H1 (cell line): ENCODE measurements around the gene DIP2C. TPM values are rescaled to one million over a fixed set of nuclear protein-coding genes. Genes with fewer than 3 reads are reported as not detected.

Experiments
- CTCF ChIA-PET: fragments of 300-600 bp; sonication (Branson Sonifier 250); formaldehyde crosslinking; loops from one replicate; lab custom pipeline; 2021; ENCODE audit not compliant: partially characterized antibody; lab: Charles Lee
- POLR2A ChIA-PET: fragments of 300-600 bp; sonication (Branson Sonifier 250); formaldehyde crosslinking; loops from one replicate; lab custom pipeline; 2021; ENCODE audit warnings: inconsistent platforms; ENCODE audit not compliant: partially characterized antibody; lab: Charles Lee
- DNase-seq, 2 experiments: peaks; one replicate each; pipeline versions ENCODE4 v3.0.0 to v3.0.0-alpha.2; 2010 to 2022; ENCODE audit warnings: low spot score in 2 of 2, low read depth in 1 of 2, mixed read lengths in 1 of 2
- FAIRE-seq: peaks from 2 replicates; lab custom pipeline; 2011; peaks lifted over from hg19 to GRCh38; lab: Jason Lieb, UNC
- H2AFZ ChIP-seq: 2 replicates; pipeline ENCODE4 v1.8.1; 2012; ENCODE audit warnings: low read length, inconsistent platforms
- H2AK5ac ChIP-seq: 2 replicates; pipeline ENCODE4 v1.6.1; 2013; ENCODE audit warnings: low read depth, low read length
- H2BK120ac ChIP-seq: replicated peaks from 2 replicates; pipeline ENCODE3; 2013; ENCODE audit warnings: low read depth, low read length, inconsistent platforms
- H2BK12ac ChIP-seq: 2 replicates; pipeline ENCODE4 v1.6.1; 2013; ENCODE audit warnings: low read depth, low read length
- H2BK15ac ChIP-seq: 2 replicates; pipeline ENCODE4 v1.6.1; 2013; ENCODE audit warnings: low read length
- H2BK20ac ChIP-seq: 2 replicates; pipeline ENCODE4 v1.6.1; 2013; ENCODE audit warnings: low read length
- H2BK5ac ChIP-seq: 2 replicates; pipeline ENCODE4 v1.6.1; 2013; ENCODE audit warnings: low read depth, low read length
- H3K14ac ChIP-seq: 2 replicates; pipeline ENCODE4 v1.6.1; 2013; ENCODE audit warnings: inconsistent platforms; ENCODE audit not compliant: insufficient read length
- H3K18ac ChIP-seq: 2 replicates; pipeline ENCODE4 v1.6.1; 2013; ENCODE audit warnings: low read length; ENCODE audit errors: extremely low read depth
- H3K23ac ChIP-seq: 2 replicates; pipeline ENCODE4 v1.6.1; 2013; ENCODE audit warnings: inconsistent platforms; ENCODE audit not compliant: insufficient read length
- H3K23me2 ChIP-seq: 2 replicates; pipeline ENCODE4 v1.6.1; 2013; ENCODE audit warnings: low read depth, low read length
- H3K27ac ChIP-seq: 2 replicates; pipeline ENCODE4 v1.6.1; 2011; ENCODE audit warnings: low read depth, low read length, inconsistent platforms
- H3K27me3 ChIP-seq, 4 experiments: replicated peaks in 1 of 4; 1 replicate in 1 of 4; 2 replicates in 3 of 4; pipeline versions ENCODE4 v1.6.1 to v1.8.1; 2011 to 2013; ENCODE audit warnings: low read length in 3 of 4, mild to moderate bottlenecking in 3 of 4, inconsistent platforms in 2 of 4, mixed read lengths in 2 of 4, moderate library complexity in 1 of 4; ENCODE audit not compliant: control insufficient read depth in 3 of 4, insufficient read depth in 3 of 4; ENCODE audit errors: extremely low read depth in 1 of 4
- H3K36me3 ChIP-seq, 4 experiments: 2 replicates each; pipeline versions ENCODE4 v1.6.1 to v1.8.1; 2011 to 2013; ENCODE audit warnings: mild to moderate bottlenecking in 4 of 4, low read length in 3 of 4, moderate library complexity in 2 of 4, control low read depth in 1 of 4, inconsistent platforms in 1 of 4; ENCODE audit not compliant: insufficient read depth in 4 of 4, control insufficient read depth in 2 of 4
- H3K4ac ChIP-seq: replicated peaks from 2 replicates; pipeline ENCODE3; 2013; ENCODE audit warnings: low read length, low read depth, mixed read lengths, inconsistent platforms; ENCODE audit not compliant: insufficient read length
- H3K4me1 ChIP-seq, 4 experiments: replicated peaks in 1 of 4; 1 replicate in 1 of 4; 2 replicates in 3 of 4; pipeline versions ENCODE4 v1.6.1 to v1.8.1; 2011 to 2013; ENCODE audit warnings: low read length in 3 of 4, inconsistent platforms in 2 of 4, mixed read lengths in 1 of 4; ENCODE audit not compliant: insufficient read depth in 4 of 4, control insufficient read depth in 3 of 4
- H3K4me2 ChIP-seq, 2 experiments: 2 replicates each; pipeline versions ENCODE4 v1.6.1 to v1.8.1; 2011 to 2013; ENCODE audit warnings: low read depth in 2 of 2, low read length in 2 of 2, control low read depth in 1 of 2, inconsistent platforms in 1 of 2, mild to moderate bottlenecking in 1 of 2; ENCODE audit not compliant: insufficient read depth in 1 of 2
- H3K4me3 ChIP-seq, 4 experiments: fragments of 200-600, 300-600 bp in 1 of 4; sonication (generic), shearing (Covaris generic), sonication (Bioruptor Twin) in 1 of 4; 2 replicates each; pipeline versions ENCODE4 v1.5.1 to v1.8.1; 2011 to 2016; ENCODE audit warnings: low read length in 4 of 4, low read depth in 3 of 4, control low read depth in 2 of 4, inconsistent platforms in 2 of 4, mild to moderate bottlenecking in 2 of 4, mixed read lengths in 1 of 4, moderate library complexity in 1 of 4; ENCODE audit not compliant: insufficient read depth in 2 of 4; ENCODE audit errors: extremely low read depth in 1 of 4
- H3K56ac ChIP-seq: replicated peaks from 2 replicates; pipeline ENCODE3; 2013; ENCODE audit warnings: low read depth, mild to moderate bottlenecking, mixed read lengths, low read length, inconsistent platforms; ENCODE audit not compliant: insufficient read length
- H3K79me1 ChIP-seq: 2 replicates; pipeline ENCODE4 v1.6.1; 2013; ENCODE audit warnings: low read depth, low read length, control low read depth
- H3K79me2 ChIP-seq, 2 experiments: 2 replicates each; pipeline versions ENCODE4 v1.6.1 to v1.8.1; 2012 to 2013; ENCODE audit warnings: low read length in 2 of 2, mild to moderate bottlenecking in 2 of 2, inconsistent platforms in 1 of 2; ENCODE audit not compliant: insufficient read depth in 2 of 2, control insufficient read depth in 1 of 2
- H3K9ac ChIP-seq, 4 experiments: replicated peaks in 1 of 4; 1 replicate in 1 of 4; 2 replicates in 3 of 4; pipeline versions ENCODE4 v1.6.1 to v1.8.1; 2011 to 2013; ENCODE audit warnings: low read depth in 3 of 4, low read length in 3 of 4, control low read depth in 2 of 4, mild to moderate bottlenecking in 2 of 4, moderate library complexity in 2 of 4, inconsistent platforms in 1 of 4; ENCODE audit errors: extremely low read depth in 1 of 4
- H3K9me3 ChIP-seq, 2 experiments: 2 replicates each; pipeline versions ENCODE4 v1.6.1 to v1.8.1; 2012 to 2013; ENCODE audit warnings: mild to moderate bottlenecking in 2 of 2, moderate library complexity in 2 of 2, control low read depth in 1 of 2, inconsistent platforms in 1 of 2, low read depth in 1 of 2, low read length in 1 of 2, mixed read lengths in 1 of 2; ENCODE audit not compliant: insufficient read depth in 2 of 2
- H4K20me1 ChIP-seq, 2 experiments: replicated peaks in 1 of 2; 2 replicates each; pipeline versions ENCODE3 to v1.8.1; 2011 to 2013; ENCODE audit warnings: inconsistent platforms in 2 of 2, low read length in 2 of 2, mild to moderate bottlenecking in 1 of 2; ENCODE audit not compliant: insufficient read depth in 2 of 2, control insufficient read depth in 1 of 2
- H4K5ac ChIP-seq: 2 replicates; pipeline ENCODE4 v1.6.1; 2013; ENCODE audit warnings: low read length, low read depth, mixed read lengths, inconsistent platforms; ENCODE audit not compliant: insufficient read length
- H4K8ac ChIP-seq: 2 replicates; pipeline ENCODE4 v1.8.0; 2013; ENCODE audit warnings: mild to moderate bottlenecking, moderate library complexity, low read length, inconsistent platforms; ENCODE audit not compliant: insufficient read depth; ENCODE audit errors: extremely low read depth
- H4K91ac ChIP-seq: replicated peaks from 2 replicates; pipeline ENCODE3; 2013; ENCODE audit warnings: low read length, mixed read lengths, inconsistent platforms; ENCODE audit not compliant: insufficient read length
- ASH2L ChIP-seq: fragments of 200-600, 300-600 bp; sonication (generic); IDR thresholded peaks from one replicate; pipeline ENCODE4 v1.7.1; 2017; ENCODE audit warnings: low read length
- CEBPB ChIP-seq: IDR thresholded peaks from 2 replicates; pipeline ENCODE4 v1.6.1; 2012; ENCODE audit warnings: low read depth, low read length
- CREB1 ChIP-seq: IDR thresholded peaks from 2 replicates; pipeline ENCODE4 v1.6.1; 2012; ENCODE audit warnings: inconsistent platforms
- CTCF ChIP-seq, 3 experiments: IDR thresholded peaks; 1 replicate in 2 of 3; 2 replicates in 1 of 3; pipeline versions ENCODE4 v1.5.1 to v1.6.1; 2011; ENCODE audit warnings: low read length in 3 of 3, mild to moderate bottlenecking in 3 of 3, inconsistent platforms in 2 of 3, low read depth in 1 of 3, moderate library complexity in 1 of 3; ENCODE audit not compliant: insufficient read depth in 1 of 3; ENCODE audit errors: control extremely low read depth in 1 of 3
- EGR1 ChIP-seq: IDR thresholded peaks from 2 replicates; pipeline ENCODE4 v1.6.1; 2011; ENCODE audit warnings: low read depth, low read length, borderline replicate concordance
- JUND ChIP-seq: IDR thresholded peaks from 2 replicates; pipeline ENCODE4 v1.6.1; 2011; ENCODE audit warnings: mild to moderate bottlenecking, improper control_type of control experiment, low read length
- NANOG ChIP-seq: IDR thresholded peaks from 2 replicates; pipeline ENCODE4 v1.6.1; 2011; ENCODE audit warnings: low read length, low read depth, mild to moderate bottlenecking, inconsistent platforms; ENCODE audit not compliant: insufficient read depth, poor library complexity, severe bottlenecking
- NRF1 ChIP-seq: IDR thresholded peaks from 2 replicates; pipeline ENCODE4 v1.6.1; 2011; ENCODE audit warnings: mild to moderate bottlenecking, low read depth, low read length, improper control_type of control experiment
- SUZ12 ChIP-seq: fragments of 200-600 bp; sonication (generic); IDR thresholded peaks from 2 replicates; pipeline ENCODE4 v1.6.1; 2012; ENCODE audit warnings: mild to moderate bottlenecking, inconsistent platforms, low read length, moderate library complexity, mixed read lengths
- TAF7 ChIP-seq: optimal IDR thresholded peaks from 2 replicates; pipeline ENCODE3; 2011; ENCODE audit warnings: low read depth, mild to moderate bottlenecking, inconsistent platforms, low read length, moderate library complexity, borderline replicate concordance
- TBP ChIP-seq: IDR thresholded peaks from 2 replicates; pipeline ENCODE4 v1.6.1; 2011; ENCODE audit warnings: low read depth, low read length, improper control_type of control experiment
- WGBS, 2 experiments: shearing (Covaris generic) in 1 of 2; methylation state at CpG; one replicate each; pipeline versions ENCODE4 v1.1.6 to v1.1.7; 2013 to 2015; ENCODE audit warnings: low lambda C conversion rate in 2 of 2, mixed read lengths in 2 of 2, inconsistent platforms in 1 of 2, low coverage in 1 of 2, missing lambda C conversion rate in 1 of 2; ENCODE audit not compliant: insufficient replicate concordance in 2 of 2, insufficient coverage in 1 of 2, insufficient read length in 1 of 2; ENCODE audit errors: extremely low coverage in 1 of 2, missing lambda C conversion rate in 1 of 2; 5-methylcytosine and 5-hydroxymethylcytosine counted together
- polyA plus RNA-seq, 7 experiments: library from polyadenylated mRNA; depleted of rRNA in 3 of 7; stranded (reverse) in 5 of 7; unstranded in 2 of 7; fragments of >200 nt in 5 of 7; fragments of 200-250 nt in 2 of 7; gene quantifications; 1 replicate in 5 of 7; 2 replicates in 1 of 7; 4 replicates in 1 of 7; pipeline versions ENCODE4 v1.2.1 to v1.2.3, GENCODE V29; 2011 to 2013; ENCODE audit warnings: missing spikeins in 2 of 7, mixed read lengths in 2 of 7
- total RNA-seq: library from RNA; stranded (reverse); fragmentation: NEBNext Ultra II Directional; extraction: Animal tissue kit (Norgen Biotek cat#: 25700); gene quantifications from 2 replicates; pipeline ENCODE4 v1.2.1, GENCODE V29; 2021

DIP2C gene
- total and polyA plus RNA-seq, 2 of the 8 experiments (the other 6 are each of a cell fraction or from before 2014, with no cell fraction given) = 3.8 to 9.3 TPM

DNA sequence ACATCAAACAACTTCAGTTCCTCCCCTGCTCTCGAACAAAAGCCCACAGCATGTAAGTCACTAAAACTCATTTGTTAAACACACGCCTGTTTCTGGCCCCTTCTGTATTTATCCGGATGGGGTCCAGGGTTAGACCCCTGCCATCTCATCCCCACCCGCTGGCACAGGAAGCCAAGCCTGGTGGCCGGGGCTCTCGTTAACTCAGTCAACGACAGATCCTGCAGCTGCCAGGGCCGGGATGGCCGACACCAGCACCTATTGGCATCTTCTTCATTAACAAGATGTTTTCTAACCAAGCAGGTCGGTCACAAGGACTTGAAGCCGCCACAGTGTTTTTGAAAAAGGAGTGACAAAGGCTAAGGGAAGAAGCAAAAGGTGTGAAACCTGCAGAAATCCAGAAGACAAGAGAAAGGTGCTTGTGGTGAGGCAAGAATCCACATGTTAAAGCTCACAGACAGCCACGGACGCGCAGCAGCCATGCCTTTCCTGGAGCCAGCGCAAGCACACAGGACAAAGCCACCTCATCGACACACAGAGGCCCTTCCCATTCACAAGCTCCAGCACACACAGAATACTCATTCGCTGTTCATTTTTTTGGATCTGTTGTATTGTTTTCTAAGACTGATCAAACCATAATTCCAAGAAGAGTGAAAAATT, 202.7 kb downstream of the DIP2C start:
- CTCF ChIA-PET = interaction anchor here (0.6 to 2.0 kb wide), 5 partner anchors 11 to 303 kb away, joined by 3 to 5 read pairs (median 3); no protein-coding TSS in a partner anchor
- H3K27ac ChIP-seq = no peak overlapping the region
- WGBS, 2 experiments = 87% methylated on average over 17 of the region's 17 CpGs; no CpG with 5 or more reads in 1 of the 2 experiments
- TF ChIP-seq TAF7 = no peak
- no peak for TF ChIP-seq NANOG
- TF ChIP-seq CEBPB = no peak
- no peak for TF ChIP-seq JUND
- no peak for TF ChIP-seq EGR1
- no peak for TF ChIP-seq CTCF (IDR thresholded peaks at IDR 0.05; ENCODE audit: control extremely low read depth in 1 of 3, insufficient read depth in 1 of 3, low read depth in 1 of 3, low read length in 3 of 3)
- TF ChIP-seq NRF1 = no peak
- TF ChIP-seq ASH2L = no peak
- no peak for TF ChIP-seq TBP
- no peak for TF ChIP-seq SUZ12
- no peak for TF ChIP-seq CREB1

More for the DNA sequence above, 202.7 kb downstream of the DIP2C start:
- H3K79me2 ChIP-seq = no peaks in the 10 kb centered on the region
- H2AK5ac ChIP-seq = no peak overlapping the region
- no peak for FAIRE-seq
- H2BK12ac ChIP-seq = no peak overlapping the region
- H3K4me3 ChIP-seq = no peak overlapping the region
- peaks cover 10 to 28% (median 12%) of the 10 kb centered on the region in 4 experiments; a peak in 6 of 7 replicates for H3K4me1 ChIP-seq
- peak in 1 of 2 experiments; percentile 45 for DNase-seq
- H3K23me2 ChIP-seq = no peaks in the 10 kb centered on the region; the same call in 1 of the 2 replicates
- no peak overlapping the region for H2BK120ac ChIP-seq
- H4K20me1 ChIP-seq = peaks cover 3 to 14% of the 10 kb centered on the region in 2 experiments
- no peak overlapping the region for H2BK5ac ChIP-seq
- no peak overlapping the region for H2BK20ac ChIP-seq
- H4K91ac ChIP-seq = no peak overlapping the region
- H4K5ac ChIP-seq = no peak overlapping the region
- no peaks in the 10 kb centered on the region; a peak in 2 of 7 replicates for H3K27me3 ChIP-seq
- no peaks in the 10 kb centered on the region for H3K9me3 ChIP-seq
- peaks cover 3% of the 10 kb centered on the region; the same call in 1 of the 2 replicates for H3K79me1 ChIP-seq
- no peak overlapping the region for H3K18ac ChIP-seq
- no peak overlapping the region for H3K14ac ChIP-seq
- H3K23ac ChIP-seq = no peak overlapping the region
- H4K8ac ChIP-seq = no peak overlapping the region
- POLR2A ChIA-PET = no interaction called here
- H3K36me3 ChIP-seq = no peaks in the 10 kb centered on the region
- H3K4me2 ChIP-seq = no peak overlapping the region
- H2AFZ ChIP-seq = no peak overlapping the region
- no peak overlapping the region for H3K4ac ChIP-seq
- H3K9ac ChIP-seq = no peak overlapping the region
- no peak overlapping the region for H3K56ac ChIP-seq
- no peak overlapping the region for H2BK15ac ChIP-seq
